Metanephros (tissue), 2 donors: ENCODE data around the gene ARCN1. TPM values are rescaled to one million over a fixed set of nuclear protein-coding genes. Genes with fewer than 3 reads are reported as not detected.

Experiments used
- small RNA-seq: library from RNA; depleted of rRNA; stranded (forward); fragments of <200 nt; gene quantifications from one replicate; pipeline ENCODE3, GENCODE V24; 2014; ENCODE audit warnings: low replicate concordance
- total RNA-seq: library from RNA; depleted of rRNA; stranded (reverse); fragments of >200 nt; gene quantifications from one replicate; pipeline ENCODE4 v1.2.3, GENCODE V29; 2014

Gene ARCN1
- total RNA-seq: 84.5 TPM

GRCh38 chr11:118572061-118572980, at the start of gene ARCN1:
ARCN1 (plus strand) TSS chr11:118572409; CDS start chr11:118572548, 139 bp downstream.

DNA sequence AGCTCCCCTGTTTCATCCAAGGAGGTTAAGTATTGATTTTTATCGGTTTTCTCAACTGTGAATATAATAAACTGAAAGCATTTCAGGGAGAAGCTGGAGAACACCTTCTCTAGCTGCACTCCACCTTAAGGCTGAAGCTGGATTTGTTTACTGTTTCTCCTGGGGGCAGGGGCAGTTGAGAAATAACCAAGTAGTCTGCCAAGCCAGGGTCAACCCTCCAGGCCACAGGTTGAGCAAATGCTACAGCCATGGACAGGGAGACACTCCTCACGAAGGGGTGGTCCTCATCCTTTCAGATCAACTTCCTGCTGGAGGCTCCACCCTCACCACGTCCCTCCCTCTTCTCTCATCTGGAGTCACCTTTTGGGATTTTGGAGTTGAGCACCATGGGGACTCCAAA, 45.1 kb upstream of the ARCN1 start, which contains the start of gene TTC36:
TTC36 (plus strand) TSS at position 366 of the 400 bp plus-strand sequence; CDS start at position 387, 21 bp downstream.

GRCh38 chr11:118530683-118531596, 41.3 kb upstream of the ARCN1 start, which contains the start of gene TMEM25:
TMEM25 (plus strand) TSS chr11:118531192; CDS start chr11:118531802, 610 bp downstream.

DNA sequence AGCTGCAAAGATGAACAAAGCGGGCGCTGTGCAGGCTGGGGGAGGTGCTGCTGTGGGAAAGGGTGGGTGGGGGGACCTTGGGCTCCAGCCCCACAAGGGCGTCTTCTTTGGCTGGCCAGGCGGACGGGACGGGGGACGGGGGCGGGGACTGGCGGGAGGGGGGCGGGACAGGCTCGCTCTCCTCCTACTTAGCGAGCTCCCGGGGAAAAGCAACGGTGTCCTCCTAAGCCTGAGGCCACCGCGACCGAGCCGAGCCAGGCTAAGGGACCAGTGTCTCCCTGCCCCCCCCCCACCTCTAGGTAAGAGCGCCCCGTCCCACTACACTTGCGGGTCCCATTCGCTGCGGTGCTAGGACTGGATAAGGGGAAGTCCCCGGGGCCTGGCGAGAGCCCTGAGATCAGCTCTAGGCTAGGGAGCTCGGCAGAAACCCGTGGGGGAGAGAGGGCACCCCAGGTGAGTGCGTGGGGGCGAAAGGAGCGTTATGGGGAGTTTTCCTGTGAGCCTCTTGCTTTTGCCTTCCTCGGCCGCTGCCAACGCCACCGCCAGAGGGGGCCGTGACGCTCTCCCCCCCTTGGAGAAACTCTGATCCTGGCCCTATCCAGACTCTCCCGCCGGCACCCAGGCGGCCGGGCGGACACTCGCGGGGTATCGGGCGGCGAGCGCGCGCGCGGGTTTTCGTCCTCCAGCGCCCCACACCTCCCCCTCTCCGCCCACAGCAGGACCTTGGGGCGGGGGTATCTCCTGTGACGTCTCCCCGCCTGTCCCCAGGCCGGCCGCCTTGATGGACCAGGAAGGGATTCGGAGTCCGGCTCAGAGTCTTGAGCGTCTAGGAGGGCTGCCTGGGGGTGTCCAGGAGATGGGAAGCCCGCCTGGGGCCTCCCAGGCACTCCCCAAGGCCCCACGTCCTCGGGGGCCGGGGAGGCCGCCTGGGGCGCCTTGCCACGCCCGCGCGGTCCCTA, 35.5 kb downstream of the ARCN1 start, which contains the start of gene PHLDB1:
PHLDB1 (plus strand) TSS at position 215 of the 959 bp plus-strand sequence. CDS start 6,222 bp downstream, outside the sequence.

Small RNA genes within 50 kb of the gene (small RNA-seq; reads per million reads assigned to genes)
- not detected for gene RNU6-1157P

Other genes starting within 250 kb of the ARCN1 start
- gene CD3D, start 229.7 kb upstream of the ARCN1 start, total RNA-seq: 1.4 TPM
- gene CD3G, start 228.1 kb upstream of the ARCN1 start, total RNA-seq: 0.47 TPM
- 43.4 TPM for gene UBE4A, start 212.8 kb upstream of the ARCN1 start, total RNA-seq
- 85.7 TPM for gene ATP5MG, start 170.8 kb upstream of the ARCN1 start, total RNA-seq
- gene KMT2A, start 135.9 kb upstream of the ARCN1 start, total RNA-seq: 85.0 TPM
- gene TTC36, start 44.9 kb upstream of the ARCN1 start, total RNA-seq: 4.2 TPM
- gene TMEM25, start 41.2 kb upstream of the ARCN1 start, total RNA-seq: 27.9 TPM
- gene IFT46, start 6.5 kb upstream of the ARCN1 start, total RNA-seq: 24.8 TPM
- 116 TPM for gene PHLDB1, start 35.2 kb downstream of the ARCN1 start, total RNA-seq
- gene TREH, start 107.2 kb downstream of the ARCN1 start, total RNA-seq: 2.0 TPM
- gene DDX6, start 218.8 kb downstream of the ARCN1 start, total RNA-seq: 149 TPM